Subcutaneous abdominal adipose tissue (tissue), 5 donors: ENCODE data around the gene CD3D.
A peak's percentile ranks its signal among the peaks of the same experiment; 100 is the strongest.
"Not testable (repeated sequence)": the region's sequence is repeated elsewhere in the genome, so short reads cannot be mapped to it uniquely, and the experiment has no call there.

Experiments used
- H3K27ac ChIP-seq: one replicate; pipeline ENCODE4 v1.7.0; 2013; ENCODE audit warnings: low read depth, mild to moderate bottlenecking, inconsistent platforms, low read length, moderate library complexity
- H3K27me3 ChIP-seq, 5 donors: one replicate each; pipeline ENCODE4 v1.7.0; 2013; ENCODE audit warnings: low read length in 5 of 5, inconsistent platforms in 1 of 5; ENCODE audit not compliant: control insufficient read depth in 5 of 5, insufficient read depth in 4 of 5
- H3K36me3 ChIP-seq, 5 donors: one replicate each; pipeline ENCODE4 v1.7.0; 2013; ENCODE audit warnings: low read length in 5 of 5; ENCODE audit not compliant: control insufficient read depth in 5 of 5, insufficient read depth in 5 of 5
- H3K4me1 ChIP-seq, 5 donors: one replicate each; pipeline ENCODE4 v1.7.0; 2013; ENCODE audit warnings: low read length in 5 of 5, mild to moderate bottlenecking in 3 of 5, moderate library complexity in 1 of 5; ENCODE audit not compliant: control insufficient read depth in 5 of 5, insufficient read depth in 5 of 5
- H3K4me3 ChIP-seq, 5 donors: one replicate each; pipeline ENCODE4 v1.7.0; 2013; ENCODE audit warnings: low read length in 5 of 5, low read depth in 1 of 5
- H3K9ac ChIP-seq, 5 donors: one replicate each; pipeline ENCODE4 v1.7.0; 2013; ENCODE audit warnings: low read length in 5 of 5, mild to moderate bottlenecking in 4 of 5, moderate library complexity in 3 of 5
- H3K9me3 ChIP-seq, 5 donors: one replicate each; pipeline ENCODE4 v1.7.0; 2013; ENCODE audit warnings: low read length in 5 of 5; ENCODE audit not compliant: control insufficient read depth in 5 of 5
- donor health status: healthy.
- donor health status: healthy.
- donor health status: healthy.
- donor health status: healthy.
- donor health status: healthy.

Gene CD3D

DNA sequence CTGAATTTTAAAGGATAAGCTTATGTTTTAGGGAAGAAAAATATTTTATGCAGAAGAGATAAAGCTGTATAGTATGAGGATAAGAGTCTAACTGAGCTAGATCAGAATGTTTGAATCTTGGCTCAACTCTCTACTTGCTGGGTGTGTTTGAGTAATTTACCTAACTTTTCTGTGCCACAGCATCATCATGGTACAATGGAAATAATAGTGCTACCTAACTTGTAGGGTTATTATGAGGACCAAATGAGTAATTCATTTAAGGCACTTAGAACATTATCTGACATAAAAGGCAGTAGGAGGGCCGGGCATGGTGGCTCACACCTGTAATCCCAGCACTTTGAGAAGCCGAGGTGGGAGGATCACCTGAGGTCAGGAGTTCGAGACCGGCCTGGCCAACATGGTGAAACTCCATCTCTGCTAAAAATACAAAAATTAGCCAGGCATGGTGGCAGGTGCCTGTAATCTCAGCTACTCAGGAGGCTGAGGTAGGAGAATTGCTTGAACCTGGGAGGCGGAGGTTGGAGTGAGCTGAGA lies 33.4 kb downstream of the CD3D start:
- Histone ChIP-seq H3K27me3 (peaks cover 0 to 11% (median 8%) of the 10 kb centered on the region in 5 donors), H3K4me1 (peaks cover 0 to 16% (median 0%) of the 10 kb centered on the region in 5 donors)
- not testable (repeated sequence) for H3K27ac ChIP-seq, H3K9me3 ChIP-seq, H3K9ac ChIP-seq, H3K4me3 ChIP-seq, H3K36me3 ChIP-seq

DNA sequence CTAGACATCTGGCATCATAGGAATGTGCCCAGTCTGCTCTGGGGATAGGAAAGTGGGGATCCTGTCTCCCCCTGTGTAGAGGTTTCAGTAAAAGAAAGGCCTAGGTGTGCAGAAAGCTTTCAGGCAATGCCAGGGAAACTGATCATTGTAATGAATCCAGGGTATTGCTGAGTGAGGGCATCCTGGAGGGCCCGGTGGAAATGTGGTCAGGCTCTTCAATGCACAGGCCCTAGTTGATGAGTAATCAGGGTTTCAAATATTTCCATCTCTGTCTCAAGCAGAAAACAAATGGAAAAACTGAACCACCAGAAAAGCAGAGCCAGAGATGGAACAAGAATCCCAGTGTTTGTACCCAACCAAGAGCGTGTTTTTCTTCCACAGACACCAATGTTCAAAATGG lies 35.9 kb downstream of the CD3D start:
- Histone ChIP-seq H3K27me3 (peaks cover 0 to 8% (median 3%) of the 10 kb centered on the region in 5 donors), H3K9me3 (no peaks in the 10 kb centered on the region), H3K27ac (no peak overlapping the region), H3K9ac (no peak overlapping the region), H3K4me1 (peaks cover 0 to 5% (median 0%) of the 10 kb centered on the region in 5 donors), H3K36me3 (no peaks in the 10 kb centered on the region), H3K4me3 (no peak overlapping the region)

DNA sequence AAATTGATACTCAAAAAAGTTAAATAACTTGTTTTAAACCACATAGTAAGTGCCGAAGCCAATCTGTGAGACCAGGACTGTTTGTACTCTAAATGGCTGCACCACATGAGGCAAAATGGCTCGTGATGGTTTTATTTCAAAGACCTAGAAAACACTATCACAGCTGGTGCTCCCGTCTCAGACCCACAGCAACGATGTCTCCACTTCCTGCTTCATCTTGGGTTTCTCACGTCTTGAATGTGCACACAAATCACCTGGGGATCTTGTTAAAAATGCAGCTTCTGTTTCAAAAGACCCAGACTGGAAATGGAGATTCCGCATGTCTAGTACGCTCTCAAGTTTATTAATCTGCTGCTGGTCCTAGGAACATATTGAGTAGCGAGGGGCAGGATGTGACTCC lies 36.8 kb downstream of the CD3D start:
- H3K36me3 ChIP-seq = no peaks in the 10 kb centered on the region
- no peaks in the 10 kb centered on the region for H3K4me1 ChIP-seq
- no peak overlapping the region for H3K9ac ChIP-seq
- peaks cover 0 to 8% (median 3%) of the 10 kb centered on the region in 5 donors for H3K27me3 ChIP-seq
- no peak overlapping the region for H3K4me3 ChIP-seq
- no peak overlapping the region for H3K27ac ChIP-seq
- H3K9me3 ChIP-seq = no peaks in the 10 kb centered on the region

DNA sequence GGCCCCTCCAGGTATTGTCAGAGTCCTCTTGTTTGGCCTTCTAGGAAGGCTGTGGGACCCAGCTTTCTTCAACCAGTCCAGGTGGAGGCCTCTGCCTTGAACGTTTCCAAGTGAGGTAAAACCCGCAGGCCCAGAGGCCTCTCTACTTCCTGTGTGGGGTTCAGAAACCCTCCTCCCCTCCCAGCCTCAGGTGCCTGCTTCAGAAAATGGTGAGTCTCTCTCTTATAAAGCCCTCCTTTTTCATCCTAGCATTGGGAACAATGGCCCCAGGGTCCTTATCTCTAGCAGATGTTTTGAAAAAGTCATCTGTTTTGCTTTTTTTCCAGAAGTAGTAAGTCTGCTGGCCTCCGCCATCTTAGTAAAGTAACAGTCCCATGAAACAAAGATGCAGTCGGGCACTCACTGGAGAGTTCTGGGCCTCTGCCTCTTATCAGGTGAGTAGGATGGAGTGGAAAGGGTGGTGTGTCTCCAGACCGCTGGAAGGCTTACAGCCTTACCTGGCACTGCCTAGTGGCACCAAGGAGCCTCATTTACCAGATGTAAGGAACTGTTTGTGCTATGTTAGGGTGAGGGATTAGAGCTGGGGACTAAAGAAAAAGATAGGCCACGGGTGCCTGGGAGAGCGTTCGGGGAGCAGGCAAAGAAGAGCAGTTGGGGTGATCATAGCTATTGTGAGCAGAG lies 37.8 kb downstream of the CD3D start, which contains the start of gene CD3E:
Gene CD3E, plus strand, starts transcription at position 163 of the 681 bp plus-strand sequence. Its CDS starts 223 bp downstream, at position 386.
- no peak within 1 kb of the TSS for H3K9ac ChIP-seq
- peaks cover 0 to 8% (median 3%) of the 10 kb centered on the region in 5 donors for H3K27me3 ChIP-seq
- no peaks in the 10 kb centered on the region for H3K36me3 ChIP-seq
- H3K4me1 ChIP-seq = no peaks in the 10 kb centered on the region
- peak within 1 kb of the TSS in 2 of 5 donors; percentile 8 to 28 for H3K4me3 ChIP-seq
- H3K27ac ChIP-seq = no peak within 1 kb of the TSS
- H3K9me3 ChIP-seq = no peaks in the 10 kb centered on the region

DNA sequence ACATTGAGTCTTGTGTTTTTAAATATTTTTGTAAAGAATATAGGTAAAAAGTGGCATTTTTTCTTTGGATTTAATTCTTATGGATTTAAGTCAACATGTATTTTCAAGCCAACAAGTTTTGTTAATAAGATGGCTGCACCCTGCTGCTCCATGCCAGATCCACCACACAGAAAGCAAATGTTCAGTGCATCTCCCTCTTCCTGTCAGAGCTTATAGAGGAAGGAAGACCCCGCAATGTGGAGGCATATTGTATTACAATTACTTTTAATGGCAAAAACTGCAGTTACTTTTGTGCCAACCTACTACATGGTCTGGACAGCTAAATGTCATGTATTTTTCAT lies 38.3 kb downstream of the CD3D start:
- Histone ChIP-seq H3K4me1 (no peaks in the 10 kb centered on the region), H3K9me3 (no peaks in the 10 kb centered on the region), H3K36me3 (no peaks in the 10 kb centered on the region), H3K9ac (no peak overlapping the region), H3K27ac (no peak overlapping the region), H3K4me3 (no peak overlapping the region), H3K27me3 (peaks cover 0 to 8% (median 3%) of the 10 kb centered on the region in 5 donors)

DNA sequence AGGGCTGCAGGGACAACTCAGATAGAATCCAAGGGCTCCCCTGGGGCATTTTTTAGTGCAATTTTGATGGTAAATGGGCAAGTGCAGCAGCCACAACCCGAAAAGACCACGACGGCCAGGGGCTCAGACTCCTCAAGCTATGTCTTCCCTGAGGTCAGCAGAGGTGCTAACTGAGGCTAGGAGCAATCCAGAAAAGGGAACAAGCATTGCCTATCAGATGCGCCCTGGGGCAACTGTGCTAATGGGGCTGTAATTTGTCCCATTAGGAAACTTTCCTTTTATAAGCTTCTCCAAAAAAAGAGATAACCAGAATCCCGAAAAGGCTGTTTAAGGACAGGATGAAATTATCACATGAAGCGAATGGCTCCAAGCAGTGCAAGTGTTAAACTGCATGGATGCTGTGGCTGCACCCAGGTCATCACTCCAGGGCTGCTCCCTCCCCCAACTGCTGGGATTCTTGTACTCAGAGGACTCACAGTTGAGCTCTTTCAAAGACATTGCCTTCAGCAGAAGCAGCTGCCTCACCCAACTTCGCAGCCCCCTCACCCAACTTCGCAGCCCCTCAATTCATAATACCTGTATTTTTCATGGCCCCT lies 40.8 kb downstream of the CD3D start:
- Histone ChIP-seq H3K36me3 (no peaks in the 10 kb centered on the region), H3K9ac (no peak overlapping the region), H3K4me3 (no peak overlapping the region), H3K4me1 (no peaks in the 10 kb centered on the region), H3K27ac (no peak overlapping the region), H3K9me3 (no peaks in the 10 kb centered on the region), H3K27me3 (peaks cover 0 to 8% (median 3%) of the 10 kb centered on the region in 5 donors)

DNA sequence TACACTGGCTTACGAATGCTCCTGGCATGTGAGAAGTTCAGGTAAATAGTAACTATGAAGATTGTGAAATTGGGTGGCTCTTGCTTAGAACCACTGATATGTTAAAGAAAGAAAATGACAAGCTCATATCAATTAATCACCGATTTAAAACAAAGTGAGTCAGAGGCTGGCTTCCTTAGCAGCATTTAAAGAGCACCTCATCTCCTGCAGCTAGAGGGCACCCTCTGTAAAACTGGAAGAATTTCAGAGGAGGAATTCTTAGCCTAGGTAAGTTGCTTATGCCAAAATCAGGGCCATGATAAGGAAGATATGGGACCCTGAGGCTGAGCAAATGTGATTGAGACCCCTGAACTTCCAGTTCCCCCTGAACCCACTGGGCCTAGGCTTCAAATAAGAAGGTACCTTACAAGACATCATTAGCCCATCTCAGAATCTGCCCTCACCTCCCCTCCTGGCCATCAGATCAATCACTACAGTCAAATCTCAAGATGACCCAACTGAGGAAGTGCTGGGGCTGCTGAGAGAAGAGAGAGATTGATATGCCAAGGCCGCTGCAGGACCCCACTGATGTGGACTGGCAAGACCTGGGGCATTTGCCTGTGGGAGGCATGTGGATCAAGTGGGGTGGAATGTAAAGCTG lies 46.6 kb downstream of the CD3D start:
- H3K27me3 ChIP-seq = peaks cover 0 to 5% (median 0%) of the 10 kb centered on the region in 5 donors

DNA sequence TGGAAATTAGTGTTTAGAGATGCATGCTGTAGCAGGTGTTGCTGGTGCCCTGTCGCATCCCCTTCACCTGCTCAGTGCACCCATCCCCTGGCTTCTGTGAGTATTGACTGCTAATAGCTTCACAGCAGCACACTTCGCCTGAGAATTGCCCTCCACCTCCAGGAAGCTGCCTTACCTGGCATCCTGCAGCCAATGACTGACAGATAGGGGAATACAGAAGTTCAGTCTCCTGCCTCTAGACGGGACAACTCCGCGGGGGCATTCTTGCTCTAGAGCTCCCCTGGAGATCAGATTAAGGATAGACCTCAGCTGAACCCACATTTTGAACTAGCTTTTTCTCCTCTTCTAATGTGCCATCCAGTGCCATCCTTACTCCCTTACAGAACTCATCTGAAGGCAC lies 47.3 kb downstream of the CD3D start:
- Histone ChIP-seq H3K27me3 (peaks cover 0 to 5% (median 0%) of the 10 kb centered on the region in 5 donors), H3K9me3 (no peaks in the 10 kb centered on the region), H3K27ac (no peak overlapping the region), H3K36me3 (no peaks in the 10 kb centered on the region), H3K9ac (no peak overlapping the region), H3K4me1 (peaks cover 0 to 5% (median 0%) of the 10 kb centered on the region in 5 donors), H3K4me3 (no peak overlapping the region)

More for the DNA sequence above, 46.6 kb downstream of the CD3D start:
- no peaks in the 10 kb centered on the region for H3K9me3 ChIP-seq
- H3K36me3 ChIP-seq = no peaks in the 10 kb centered on the region
- H3K4me1 ChIP-seq = peaks cover 0 to 3% (median 0%) of the 10 kb centered on the region in 5 donors
- no peak overlapping the region for H3K27ac ChIP-seq
- H3K4me3 ChIP-seq = no peak overlapping the region
- H3K9ac ChIP-seq = no peak overlapping the region

DNA sequence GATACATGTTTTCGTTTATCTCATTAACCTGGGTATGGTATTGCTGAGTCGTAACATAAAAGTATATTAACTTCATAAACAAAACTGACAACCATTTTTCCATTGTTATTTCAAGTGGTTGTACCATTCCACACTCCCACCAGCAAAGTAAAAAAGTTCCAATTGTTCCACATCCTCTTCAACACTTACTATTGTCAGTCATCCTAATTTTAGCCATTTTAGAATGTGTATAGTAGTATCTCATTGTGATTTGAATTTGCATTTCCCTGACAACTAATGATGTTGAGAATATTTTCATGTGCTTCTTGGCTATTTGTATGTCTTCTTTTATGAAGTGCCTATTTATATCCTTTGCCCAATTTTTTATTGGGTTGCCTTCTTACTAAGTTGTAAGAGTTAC lies 48.5 kb downstream of the CD3D start:
- Histone ChIP-seq H3K4me1 (peaks cover 0 to 5% (median 0%) of the 10 kb centered on the region in 5 donors), H3K36me3 (no peaks in the 10 kb centered on the region), H3K9me3 (no peaks in the 10 kb centered on the region), H3K9ac (no peak overlapping the region), H3K27ac (no peak overlapping the region), H3K27me3 (peaks cover 0 to 5% (median 0%) of the 10 kb centered on the region in 5 donors), H3K4me3 (no peak overlapping the region)
